Mammary epithelial cell (primary cell): ENCODE measurements around the gene JPH3.

ENCODE experiments used
- EZH2 ChIP-seq: IDR thresholded peaks from 2 replicates; pipeline ENCODE4 v1.6.1; 2012; ENCODE audit warnings: low read length, inconsistent platforms, borderline replicate concordance
- TF ChIP-seq, protein P1 (sequence below), 2 donors: IDR thresholded peaks in 1 of 2; conservative IDR thresholded peaks in 1 of 2; 2 replicates each; pipeline ENCODE4 v1.5.1; 2011 to 2012; ENCODE audit warnings: inconsistent platforms in 2 of 2, low read length in 2 of 2, mild to moderate bottlenecking in 2 of 2, control low read depth in 1 of 2, low read depth in 1 of 2; ENCODE audit not compliant: insufficient read depth in 1 of 2; ENCODE audit errors: extremely low read depth in 1 of 2

DNA sequence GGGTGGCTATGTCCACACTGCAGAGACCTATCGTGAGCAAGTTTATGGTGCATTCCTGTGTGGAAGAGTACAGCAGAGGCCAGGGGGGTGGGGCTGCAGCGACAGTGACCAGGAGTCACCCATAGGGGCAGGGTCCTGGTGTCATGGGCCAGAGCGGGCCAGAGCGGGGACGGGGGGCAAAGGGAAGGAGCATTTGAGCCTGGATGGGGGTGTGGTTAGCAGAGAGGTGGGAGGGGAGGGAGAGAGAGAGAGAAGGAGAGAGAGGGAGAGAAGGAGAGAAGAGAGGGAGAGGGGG is 17.8 kb downstream of the JPH3 start:
- TF ChIP-seq, protein P1, sequence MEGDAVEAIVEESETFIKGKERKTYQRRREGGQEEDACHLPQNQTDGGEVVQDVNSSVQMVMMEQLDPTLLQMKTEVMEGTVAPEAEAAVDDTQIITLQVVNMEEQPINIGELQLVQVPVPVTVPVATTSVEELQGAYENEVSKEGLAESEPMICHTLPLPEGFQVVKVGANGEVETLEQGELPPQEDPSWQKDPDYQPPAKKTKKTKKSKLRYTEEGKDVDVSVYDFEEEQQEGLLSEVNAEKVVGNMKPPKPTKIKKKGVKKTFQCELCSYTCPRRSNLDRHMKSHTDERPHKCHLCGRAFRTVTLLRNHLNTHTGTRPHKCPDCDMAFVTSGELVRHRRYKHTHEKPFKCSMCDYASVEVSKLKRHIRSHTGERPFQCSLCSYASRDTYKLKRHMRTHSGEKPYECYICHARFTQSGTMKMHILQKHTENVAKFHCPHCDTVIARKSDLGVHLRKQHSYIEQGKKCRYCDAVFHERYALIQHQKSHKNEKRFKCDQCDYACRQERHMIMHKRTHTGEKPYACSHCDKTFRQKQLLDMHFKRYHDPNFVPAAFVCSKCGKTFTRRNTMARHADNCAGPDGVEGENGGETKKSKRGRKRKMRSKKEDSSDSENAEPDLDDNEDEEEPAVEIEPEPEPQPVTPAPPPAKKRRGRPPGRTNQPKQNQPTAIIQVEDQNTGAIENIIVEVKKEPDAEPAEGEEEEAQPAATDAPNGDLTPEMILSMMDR (conservative IDR thresholded peaks at IDR 0.05 in 1 of 2, IDR thresholded peaks at IDR 0.05 in 1 of 2; ENCODE audit: extremely low read depth in 1 of 2, insufficient read depth in 1 of 2, low read depth in 1 of 2, low read length in 2 of 2): no peak
- no peak for TF ChIP-seq EZH2
